Measurements from ENCODE around the gene TWNK. TPM values are rescaled to one million over a fixed set of nuclear protein-coding genes. Genes with fewer than 3 reads are reported as not detected.
A peak's percentile ranks its signal among the peaks of the same experiment; 100 is the strongest.

Gene TWNK
- total and polyA plus RNA-seq, 9 of the 15 experiments (the other 6 are each of a cell fraction or from before 2014, with no cell fraction given), result 11.6 to 34.7 (median 17.4) TPM

DNA sequence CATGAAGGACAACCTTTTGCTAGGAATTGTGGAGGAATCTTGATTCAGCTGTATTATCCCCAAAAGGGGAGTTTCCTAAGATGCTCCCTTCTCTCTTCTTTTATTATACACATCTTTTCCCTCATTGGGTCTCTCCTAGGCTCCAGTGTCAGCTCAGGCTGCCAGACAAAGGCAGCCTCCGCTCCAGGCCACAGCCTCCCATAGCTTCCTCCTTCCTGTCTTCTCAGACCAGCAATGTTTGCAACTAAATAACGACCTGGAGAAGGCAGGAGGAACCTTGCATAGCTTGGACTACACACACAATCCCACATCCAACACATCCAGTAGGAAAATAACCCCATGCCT, 56.0 kb downstream of the TWNK start:
- Histone ChIP-seq H3K9me3 (replicated peaks; ENCODE audit: control insufficient read depth, insufficient read depth, low read depth, low read length) (no peaks in the 10 kb centered on the region), H3K79me2 (ENCODE audit: control insufficient read depth, insufficient read depth, low read length) (no peaks in the 10 kb centered on the region), H3K27ac (ENCODE audit: extremely low read depth, low read depth, low read length) (peak overlapping the region; percentile 80), H3K4me2 (ENCODE audit: insufficient read depth, low read length) (peak overlapping the region; percentile 87), H3K9me1 (ENCODE audit: control insufficient read depth, insufficient read depth, low read length) (no peaks in the 10 kb centered on the region), H3K9ac (ENCODE audit: insufficient read depth in 1 of 2, low read depth in 2 of 2, low read length in 2 of 2) (peak overlapping the region; percentile 78 to 95), H3K4me3 (peak overlapping the region; percentile 44), H3K27me3 (ENCODE audit: control insufficient read depth in 2 of 2, insufficient read depth in 2 of 2, low read length in 2 of 2) (no peaks in the 10 kb centered on the region), H3K36me3 (ENCODE audit: control insufficient read depth, insufficient read depth, low read length) (no peaks in the 10 kb centered on the region), H4K20me1 (replicated peaks; ENCODE audit: control insufficient read depth, insufficient read depth, low read length) (no peaks in the 10 kb centered on the region), H2AFZ (ENCODE audit: low read depth, low read length) (peak overlapping the region; percentile 94), H3K4me1 (replicated peaks in 1 of 2; ENCODE audit: control insufficient read depth in 2 of 2, insufficient read depth in 2 of 2, low read length in 2 of 2) (peaks cover 13 to 26% of the 10 kb centered on the region in 2 experiments)
- DNase-seq (ENCODE audit: extremely low read depth in 1 of 4, low spot score in 3 of 4) (no peak), FAIRE-seq (peak; percentile 51), ATAC-seq (peak; percentile 8; the same call in 1 of the 3 replicates)
- POLR2A ChIA-PET, result interaction anchor here (0.6 to 1.8 kb wide), 11 partner anchors 9 to 75 kb away, joined by 3 to 13 read pairs (median 4); partner anchors contain the start of gene KAZALD1
- BruUV-seq (replicated peaks), result no TSS peak
- intact Hi-C loops (cut with micrococcal nuclease), result loop anchor here (2.0 to 5.0 kb wide), 2 partner anchors 23 to 99 kb away; no protein-coding TSS in a partner anchor
- 10% methylated on average over 2 of the region's 2 CpGs for WGBS (ENCODE audit: insufficient coverage, low coverage, missing lambda C conversion rate)
- in situ Hi-C loops (cut with MboI), result no loop called here
- CTCF ChIA-PET (ENCODE audit: low intra/inter-chr PET ratio), result interaction anchor here (3.3 to 3.7 kb wide), 2 partner anchors 17 to 23 kb away, joined by 12 to 37 read pairs; no protein-coding TSS in a partner anchor
- TF ChIP-seq GABPA (tag; conservative IDR thresholded peaks at IDR 0.05; ENCODE audit: low read depth), result no peak
- TF ChIP-seq ZFX (CRISPR knock-in tag; IDR thresholded peaks at IDR 0.05), result peak; percentile 3; the same call in 1 of the 2 replicates
- TF ChIP-seq SMARCB1 (IDR thresholded peaks at IDR 0.05; ENCODE audit: insufficient read length, low read depth), result no peak
- TF ChIP-seq CCAR2 (IDR thresholded peaks at IDR 0.05; ENCODE audit: low read depth, low read length), result no peak
- TF ChIP-seq POLR2H (tag; IDR thresholded peaks at IDR 0.05; ENCODE audit: low read depth), result 0 out of 2 replicates have a peak, but pooled peaks have one; percentile 19
- TF ChIP-seq ZNF586 (CRISPR knock-in tag; conservative IDR thresholded peaks at IDR 0.05), result no peak
- no peak for TF ChIP-seq KAT8 (IDR thresholded peaks at IDR 0.05; ENCODE audit: low read depth)
- TF ChIP-seq RFX1 (IDR thresholded peaks at IDR 0.05), result no peak
- TF ChIP-seq, protein P1, sequence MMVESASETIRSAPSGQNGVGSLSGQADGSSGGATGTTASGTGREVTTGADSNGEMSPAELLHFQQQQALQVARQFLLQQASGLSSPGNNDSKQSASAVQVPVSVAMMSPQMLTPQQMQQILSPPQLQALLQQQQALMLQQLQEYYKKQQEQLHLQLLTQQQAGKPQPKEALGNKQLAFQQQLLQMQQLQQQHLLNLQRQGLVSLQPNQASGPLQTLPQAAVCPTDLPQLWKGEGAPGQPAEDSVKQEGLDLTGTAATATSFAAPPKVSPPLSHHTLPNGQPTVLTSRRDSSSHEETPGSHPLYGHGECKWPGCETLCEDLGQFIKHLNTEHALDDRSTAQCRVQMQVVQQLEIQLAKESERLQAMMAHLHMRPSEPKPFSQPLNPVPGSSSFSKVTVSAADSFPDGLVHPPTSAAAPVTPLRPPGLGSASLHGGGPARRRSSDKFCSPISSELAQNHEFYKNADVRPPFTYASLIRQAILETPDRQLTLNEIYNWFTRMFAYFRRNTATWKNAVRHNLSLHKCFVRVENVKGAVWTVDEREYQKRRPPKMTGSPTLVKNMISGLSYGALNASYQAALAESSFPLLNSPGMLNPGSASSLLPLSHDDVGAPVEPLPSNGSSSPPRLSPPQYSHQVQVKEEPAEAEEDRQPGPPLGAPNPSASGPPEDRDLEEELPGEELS (CRISPR knock-in tag; IDR thresholded peaks at IDR 0.05; ENCODE audit: borderline replicate concordance), result 0 out of 2 replicates have a peak, but pooled peaks have one; percentile 49
- TF ChIP-seq, protein P2, sequence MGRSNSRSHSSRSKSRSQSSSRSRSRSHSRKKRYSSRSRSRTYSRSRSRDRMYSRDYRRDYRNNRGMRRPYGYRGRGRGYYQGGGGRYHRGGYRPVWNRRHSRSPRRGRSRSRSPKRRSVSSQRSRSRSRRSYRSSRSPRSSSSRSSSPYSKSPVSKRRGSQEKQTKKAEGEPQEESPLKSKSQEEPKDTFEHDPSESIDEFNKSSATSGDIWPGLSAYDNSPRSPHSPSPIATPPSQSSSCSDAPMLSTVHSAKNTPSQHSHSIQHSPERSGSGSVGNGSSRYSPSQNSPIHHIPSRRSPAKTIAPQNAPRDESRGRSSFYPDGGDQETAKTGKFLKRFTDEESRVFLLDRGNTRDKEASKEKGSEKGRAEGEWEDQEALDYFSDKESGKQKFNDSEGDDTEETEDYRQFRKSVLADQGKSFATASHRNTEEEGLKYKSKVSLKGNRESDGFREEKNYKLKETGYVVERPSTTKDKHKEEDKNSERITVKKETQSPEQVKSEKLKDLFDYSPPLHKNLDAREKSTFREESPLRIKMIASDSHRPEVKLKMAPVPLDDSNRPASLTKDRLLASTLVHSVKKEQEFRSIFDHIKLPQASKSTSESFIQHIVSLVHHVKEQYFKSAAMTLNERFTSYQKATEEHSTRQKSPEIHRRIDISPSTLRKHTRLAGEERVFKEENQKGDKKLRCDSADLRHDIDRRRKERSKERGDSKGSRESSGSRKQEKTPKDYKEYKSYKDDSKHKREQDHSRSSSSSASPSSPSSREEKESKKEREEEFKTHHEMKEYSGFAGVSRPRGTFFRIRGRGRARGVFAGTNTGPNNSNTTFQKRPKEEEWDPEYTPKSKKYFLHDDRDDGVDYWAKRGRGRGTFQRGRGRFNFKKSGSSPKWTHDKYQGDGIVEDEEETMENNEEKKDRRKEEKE (IDR thresholded peaks at IDR 0.05; ENCODE audit: borderline replicate concordance in 1 of 2, control insufficient read depth in 1 of 2, low read depth in 2 of 2, low read length in 1 of 2), result no peak
- TF ChIP-seq PHF21A (IDR thresholded peaks at IDR 0.05; ENCODE audit: borderline replicate concordance, low read depth), result no peak
- no peak for TF ChIP-seq PCBP2 (IDR thresholded peaks at IDR 0.05; ENCODE audit: low read depth, low read length, poor library complexity, severe bottlenecking)
- no peak for TF ChIP-seq KLF1 (tag; IDR thresholded peaks at IDR 0.05)
- TF ChIP-seq NCOA4 (IDR thresholded peaks at IDR 0.05; ENCODE audit: partially characterized antibody), result no peak
- peak; percentile 61; the same call in 1 of the 2 replicates for TF ChIP-seq BRD4 (IDR thresholded peaks at IDR 0.05)

All from K562 (cell line).